Activated T-helper 2 cell treated with anti-CD3 and anti-CD28 coated beads, Interferon-gamma antibody, Interleukin-2, Interleukin-4, amounts not matched to agents 10 μg/mL and 5 μg/mL and 100 μg/mL, durations not matched to agents 14 hours and 24 hours and 36 hours (primary cell): ENCODE results near the gene CTBP2. TPM values are rescaled to one million over a fixed set of nuclear protein-coding genes. Genes with fewer than 3 reads are reported as not detected.

Source experiments
- DNase-seq: peaks from one replicate; pipeline ENCODE4 v3.0.0; 2021; ENCODE audit warnings: low spot score
- H3K27ac Mint-ChIP-seq: one replicate; pipeline ENCODE4 v1.8.0; 2021; ENCODE audit warnings: mixed read lengths
- H3K27me3 Mint-ChIP-seq: one replicate; pipeline ENCODE4 v1.8.0; 2021; ENCODE audit warnings: low read depth, mixed read lengths
- H3K36me3 Mint-ChIP-seq: one replicate; pipeline ENCODE4 v1.8.0; 2021; ENCODE audit warnings: low read depth, mixed read lengths
- H3K4me1 Mint-ChIP-seq: one replicate; pipeline ENCODE4 v1.8.0; 2021; ENCODE audit warnings: low read depth, mixed read lengths
- H3K4me3 Mint-ChIP-seq: one replicate; pipeline ENCODE4 v1.8.0; 2021; ENCODE audit warnings: low read depth, mild to moderate bottlenecking, moderate library complexity, mixed read lengths
- H3K9me3 Mint-ChIP-seq: one replicate; pipeline ENCODE4 v1.8.0; 2021; ENCODE audit warnings: mixed read lengths
- intact Hi-C: fragments of 100-400 bp; cut with micrococcal nuclease; formaldehyde crosslinking; loops from one replicate; pipeline ENCODE4 v1.15.1; 2023
- total RNA-seq: library from RNA; stranded (reverse); gene quantifications from 2 replicates; pipeline ENCODE4 v1.2.3, GENCODE V29; 2022

Gene CTBP2
- total RNA-seq, 1 donor from 2014 or later = 0.48 TPM

- Mint-ChIP-seq H3K4me3 (no peak overlapping the region), H3K9me3 (no peaks in the 10 kb centered on the region), H3K27ac (no peak overlapping the region), H3K27me3 (peaks cover 10% of the 10 kb centered on the region), H3K4me1 (no peaks in the 10 kb centered on the region), H3K36me3 (no peaks in the 10 kb centered on the region)
- intact Hi-C loops = loop anchor here (10.0 kb wide), 1 partner anchor 87 kb away; no protein-coding TSS in a partner anchor
- no peak for DNase-seq
Observed at GRCh38 chr10:125141860-125142484, 18.4 kb downstream of the CTBP2 start.

- Mint-ChIP-seq H3K27ac (no peak overlapping the region), H3K4me1 (no peaks in the 10 kb centered on the region), H3K4me3 (no peak overlapping the region), H3K9me3 (no peaks in the 10 kb centered on the region), H3K36me3 (no peaks in the 10 kb centered on the region), H3K27me3 (peaks cover 6% of the 10 kb centered on the region)
- intact Hi-C loops = loop anchor here (10.0 kb wide), 1 partner anchor 87 kb away; no protein-coding TSS in a partner anchor
- DNase-seq = no peak
Observed at GRCh38 chr10:125141150-125141859, 19.1 kb downstream of the CTBP2 start.

- Mint-ChIP-seq H3K36me3 (no peaks in the 10 kb centered on the region), H3K4me3 (no peak overlapping the region), H3K27me3 (peaks cover 6% of the 10 kb centered on the region), H3K4me1 (no peaks in the 10 kb centered on the region), H3K27ac (no peak overlapping the region), H3K9me3 (no peaks in the 10 kb centered on the region)
- intact Hi-C loops = loop anchor here (10.0 kb wide), 1 partner anchor 85 kb away; no protein-coding TSS in a partner anchor
- no peak for DNase-seq
Observed at GRCh38 chr10:125140151-125140550, 20.2 kb downstream of the CTBP2 start.

GRCh38 chr10:125137601-125138438 lies 22.5 kb downstream of the CTBP2 start:
- no peak for DNase-seq
- no peak overlapping the region for H3K27ac Mint-ChIP-seq

GRCh38 chr10:125136087-125136486 lies 24.3 kb downstream of the CTBP2 start:
- no peak overlapping the region for H3K27ac Mint-ChIP-seq
- DNase-seq = no peak
- H3K36me3 Mint-ChIP-seq = no peaks in the 10 kb centered on the region
- no peaks in the 10 kb centered on the region for H3K4me1 Mint-ChIP-seq
- intact Hi-C loops = no loop called here
- H3K9me3 Mint-ChIP-seq = no peaks in the 10 kb centered on the region
- H3K4me3 Mint-ChIP-seq = no peak overlapping the region
- no peaks in the 10 kb centered on the region for H3K27me3 Mint-ChIP-seq

More at GRCh38 chr10:125137601-125138438, 22.5 kb downstream of the CTBP2 start:
- no peaks in the 10 kb centered on the region for H3K36me3 Mint-ChIP-seq
- no peaks in the 10 kb centered on the region for H3K4me1 Mint-ChIP-seq
- no peaks in the 10 kb centered on the region for H3K9me3 Mint-ChIP-seq
- no peak overlapping the region for H3K4me3 Mint-ChIP-seq
- intact Hi-C loops = no loop called here
- no peaks in the 10 kb centered on the region for H3K27me3 Mint-ChIP-seq

GRCh38 chr10:125135771-125136035 lies 24.7 kb downstream of the CTBP2 start:
- Mint-ChIP-seq H3K4me3 (no peak overlapping the region), H3K27me3 (no peaks in the 10 kb centered on the region), H3K9me3 (no peaks in the 10 kb centered on the region), H3K36me3 (no peaks in the 10 kb centered on the region), H3K4me1 (no peaks in the 10 kb centered on the region), H3K27ac (no peak overlapping the region)
- intact Hi-C loops = no loop called here
- DNase-seq = no peak

- H3K27ac Mint-ChIP-seq = no peak overlapping the region
- intact Hi-C loops = no loop called here
- no peak overlapping the region for H3K4me3 Mint-ChIP-seq
- no peaks in the 10 kb centered on the region for H3K4me1 Mint-ChIP-seq
- no peaks in the 10 kb centered on the region for H3K27me3 Mint-ChIP-seq
- H3K36me3 Mint-ChIP-seq = no peaks in the 10 kb centered on the region
- no peak for DNase-seq
- no peaks in the 10 kb centered on the region for H3K9me3 Mint-ChIP-seq
Observed at GRCh38 chr10:125134916-125135770, 25.2 kb downstream of the CTBP2 start.

- Mint-ChIP-seq H3K27me3 (no peaks in the 10 kb centered on the region), H3K27ac (no peak overlapping the region), H3K36me3 (no peaks in the 10 kb centered on the region), H3K9me3 (no peaks in the 10 kb centered on the region), H3K4me3 (no peak overlapping the region), H3K4me1 (no peaks in the 10 kb centered on the region)
- intact Hi-C loops = no loop called here
- no peak for DNase-seq
Observed at GRCh38 chr10:125134483-125134848, 25.9 kb downstream of the CTBP2 start.

- H3K27me3 Mint-ChIP-seq = no peaks in the 10 kb centered on the region
- DNase-seq = no peak
- H3K9me3 Mint-ChIP-seq = no peaks in the 10 kb centered on the region
- no peaks in the 10 kb centered on the region for H3K4me1 Mint-ChIP-seq
- intact Hi-C loops = no loop called here
- no peak overlapping the region for H3K4me3 Mint-ChIP-seq
- H3K27ac Mint-ChIP-seq = no peak overlapping the region
- no peaks in the 10 kb centered on the region for H3K36me3 Mint-ChIP-seq
Observed at GRCh38 chr10:125133696-125134482, 26.5 kb downstream of the CTBP2 start.

- DNase-seq = no peak
- H3K36me3 Mint-ChIP-seq = no peaks in the 10 kb centered on the region
- H3K27ac Mint-ChIP-seq = no peak overlapping the region
- H3K4me3 Mint-ChIP-seq = no peak overlapping the region
- H3K9me3 Mint-ChIP-seq = no peaks in the 10 kb centered on the region
- intact Hi-C loops = no loop called here
- H3K4me1 Mint-ChIP-seq = no peaks in the 10 kb centered on the region
- H3K27me3 Mint-ChIP-seq = no peaks in the 10 kb centered on the region
Observed at GRCh38 chr10:125132344-125132743, 28.0 kb downstream of the CTBP2 start.

- H3K27ac Mint-ChIP-seq = no peak overlapping the region
- H3K4me1 Mint-ChIP-seq = no peaks in the 10 kb centered on the region
- H3K9me3 Mint-ChIP-seq = no peaks in the 10 kb centered on the region
- intact Hi-C loops = no loop called here
- H3K4me3 Mint-ChIP-seq = no peak overlapping the region
- no peaks in the 10 kb centered on the region for H3K27me3 Mint-ChIP-seq
- no peaks in the 10 kb centered on the region for H3K36me3 Mint-ChIP-seq
- DNase-seq = no peak
Observed at GRCh38 chr10:125130916-125131315, 29.4 kb downstream of the CTBP2 start.

GRCh38 chr10:125130260-125130659 lies 30.1 kb downstream of the CTBP2 start:
- H3K4me1 Mint-ChIP-seq = no peaks in the 10 kb centered on the region
- intact Hi-C loops = no loop called here
- H3K27me3 Mint-ChIP-seq = no peaks in the 10 kb centered on the region
- H3K9me3 Mint-ChIP-seq = no peaks in the 10 kb centered on the region
- H3K36me3 Mint-ChIP-seq = no peaks in the 10 kb centered on the region
- no peak overlapping the region for H3K4me3 Mint-ChIP-seq
- no peak overlapping the region for H3K27ac Mint-ChIP-seq
- no peak for DNase-seq
